ENCODE measurements around the gene ABCD2. TPM values are rescaled to one million over a fixed set of nuclear protein-coding genes. Genes with fewer than 3 reads are reported as not detected.

Gene ABCD2
- total and polyA plus RNA-seq, 7 experiments from 2014 or later = 7.1 to 32.9 (median 10.7) TPM

- no peak overlapping the region for H3K4me3 ChIP-seq (ENCODE audit: low read length)
- ChIA-PET CTCF (no interaction called here), POLR2A (interaction anchor here (0.6 to 1.8 kb wide), 4 partner anchors 8 to 73 kb away, joined by 3 to 12 read pairs (median 4); partner anchors contain the start of gene ABCD2)
- H3K4me1 ChIP-seq (ENCODE audit: control insufficient read depth in 2 of 2, insufficient read depth in 2 of 2, low read length in 2 of 2) = peaks cover 7 to 9% of the 10 kb centered on the region in 2 donors
- H3K27me3 Mint-ChIP-seq = no peaks in the 10 kb centered on the region
- no peaks in the 10 kb centered on the region for H3K9me3 Mint-ChIP-seq
- DNase-seq = no peak
- no peak for ATAC-seq
- no peak overlapping the region for H3K27ac ChIP-seq (ENCODE audit: low read depth, low read length)
- H3K36me3 Mint-ChIP-seq = peaks cover 5 to 59% (median 35%) of the 10 kb centered on the region in 5 donors
- peak overlapping the region in 6 of 9 donors; percentile 7 to 72 (median 21) for H3K27ac Mint-ChIP-seq
- H3K36me3 ChIP-seq (ENCODE audit: control insufficient read depth in 2 of 3, insufficient read depth in 3 of 3, low read length in 3 of 3) = peaks cover 0 to 12% (median 2%) of the 10 kb centered on the region in 3 experiments
- peaks cover 16 to 77% (median 58%) of the 10 kb centered on the region in 7 donors for H3K4me1 Mint-ChIP-seq
- intact Hi-C loops (cut with micrococcal nuclease) = loop anchor here (1.0 to 10.0 kb wide), 3 partner anchors 7 to 707 kb away; partner anchors contain the start of genes CPNE8 (in 2 of the 2) and ABCD2 (in 1 of the 2)
- peak overlapping the region in 5 of 10 donors; percentile 3 to 70 (median 10) for H3K4me3 Mint-ChIP-seq
- no peaks in the 10 kb centered on the region for H3K9me3 ChIP-seq (ENCODE audit: control insufficient read depth in 2 of 3, low read length in 3 of 3)
- no peaks in the 10 kb centered on the region for H3K27me3 ChIP-seq (ENCODE audit: control insufficient read depth in 2 of 2, insufficient read depth in 2 of 2, low read length in 2 of 2)
Observed at GRCh38 chr12:39611818-39612217, 7.8 kb downstream of the ABCD2 start.

GRCh38 chr12:39610436-39611025 lies 9.1 kb downstream of the ABCD2 start:
- Histone ChIP-seq H3K27me3 (ENCODE audit: control insufficient read depth in 2 of 2, insufficient read depth in 2 of 2, low read length in 2 of 2) (no peaks in the 10 kb centered on the region), H3K4me3 (ENCODE audit: low read length) (no peak overlapping the region), H3K36me3 (ENCODE audit: control insufficient read depth in 2 of 3, insufficient read depth in 3 of 3, low read length in 3 of 3) (peaks cover 0 to 16% (median 5%) of the 10 kb centered on the region in 3 experiments), H3K27ac (ENCODE audit: low read depth, low read length) (no peak overlapping the region), H3K9me3 (ENCODE audit: control insufficient read depth in 2 of 3, low read length in 3 of 3) (no peaks in the 10 kb centered on the region), H3K4me1 (ENCODE audit: control insufficient read depth in 2 of 2, insufficient read depth in 2 of 2, low read length in 2 of 2) (peaks cover 7 to 9% of the 10 kb centered on the region in 2 donors)
- Mint-ChIP-seq H3K4me1 (peaks cover 16 to 77% (median 68%) of the 10 kb centered on the region in 7 donors), H3K27ac (peak overlapping the region in 7 of 9 donors; percentile 0 to 70 (median 33)), H3K9me3 (no peaks in the 10 kb centered on the region), H3K27me3 (no peaks in the 10 kb centered on the region), H3K4me3 (peak overlapping the region in 1 of 10 donors; percentile 11), H3K36me3 (peaks cover 13 to 62% (median 43%) of the 10 kb centered on the region in 5 donors)
- ChIA-PET POLR2A (interaction anchor here (0.6 to 1.8 kb wide), 3 partner anchors 9 to 59 kb away, joined by 3 to 12 read pairs (median 4); partner anchors contain the start of gene ABCD2), CTCF (interaction anchor here (0.9 kb wide), 1 partner anchor 13 kb away, joined by 4 read pairs; no protein-coding TSS in a partner anchor)
- ATAC-seq (no peak), DNase-seq (no peak)
- intact Hi-C loops (cut with micrococcal nuclease) = loop anchor here (1.0 to 10.0 kb wide), 4 partner anchors 8 to 706 kb away; partner anchors contain the start of genes CPNE8 (in 2 of the 2) and ABCD2 (in 1 of the 2)

DNA sequence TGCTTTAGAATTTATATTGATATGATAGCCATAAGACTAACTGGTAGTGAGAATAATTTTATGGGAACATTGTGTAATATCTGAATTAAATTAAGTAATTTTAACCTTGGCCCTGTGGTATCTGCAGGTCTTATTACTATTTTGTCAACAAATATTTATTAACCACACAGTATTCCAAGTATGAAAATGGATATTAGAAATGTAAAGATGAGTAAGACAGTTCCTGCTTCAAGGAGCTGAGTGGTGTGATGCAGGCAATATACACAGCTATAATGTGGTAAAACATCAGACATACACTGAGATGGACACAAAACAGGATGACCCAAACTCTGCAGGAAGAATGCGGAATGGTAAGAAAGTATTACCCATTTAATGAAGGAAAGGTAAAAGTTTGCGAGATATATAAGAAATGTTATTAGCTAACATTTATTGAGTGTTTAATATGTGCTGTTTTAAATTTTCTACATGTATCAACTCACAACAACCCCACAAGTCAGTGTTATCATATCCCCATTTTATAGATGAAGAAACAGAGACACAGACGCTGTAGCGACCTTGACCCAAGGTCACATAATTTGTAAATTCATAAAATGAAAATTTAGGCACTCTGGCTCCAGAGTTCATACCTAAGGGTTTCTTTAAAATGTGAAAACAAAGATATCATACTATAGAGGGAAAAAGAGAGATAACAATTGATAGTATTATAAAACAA lies 12.7 kb downstream of the ABCD2 start:
- Mint-ChIP-seq H3K27me3 (no peaks in the 10 kb centered on the region), H3K4me1 (peaks cover 11 to 62% (median 46%) of the 10 kb centered on the region in 7 donors), H3K9me3 (no peaks in the 10 kb centered on the region), H3K36me3 (peaks cover 13 to 49% (median 40%) of the 10 kb centered on the region in 5 donors), H3K4me3 (no peak overlapping the region), H3K27ac (peak overlapping the region in 3 of 9 donors; percentile 27 to 66 (median 42))
- intact Hi-C loops (cut with micrococcal nuclease) = no loop called here
- H3K9me3 ChIP-seq (ENCODE audit: control insufficient read depth in 2 of 3, low read length in 3 of 3) = no peaks in the 10 kb centered on the region
- H3K27me3 ChIP-seq (ENCODE audit: control insufficient read depth in 2 of 2, insufficient read depth in 2 of 2, low read length in 2 of 2) = no peaks in the 10 kb centered on the region
- CTCF ChIA-PET = interaction anchor here (0.7 kb wide), 1 partner anchor 13 kb away, joined by 3 read pairs; the partner anchor contains the start of gene ABCD2
- H3K27ac ChIP-seq (ENCODE audit: low read depth, low read length) = no peak overlapping the region
- ATAC-seq = no peak
- no peak overlapping the region for H3K4me3 ChIP-seq (ENCODE audit: low read length)
- H3K36me3 ChIP-seq (ENCODE audit: control insufficient read depth in 2 of 3, insufficient read depth in 3 of 3, low read length in 3 of 3) = peaks cover 0 to 31% (median 22%) of the 10 kb centered on the region in 3 experiments
- no peak for DNase-seq
- H3K4me1 ChIP-seq (ENCODE audit: control insufficient read depth in 2 of 2, insufficient read depth in 2 of 2, low read length in 2 of 2) = peaks cover 2 to 5% of the 10 kb centered on the region in 2 donors
- POLR2A ChIA-PET = interaction anchor here (0.6 to 2.8 kb wide), 2 partner anchors 11 to 13 kb away, joined by 4 to 20 read pairs; partner anchors contain the start of gene ABCD2

GRCh38 chr12:39605996-39606395 lies 13.6 kb downstream of the ABCD2 start:
- H3K36me3 Mint-ChIP-seq = peaks cover 13 to 43% (median 35%) of the 10 kb centered on the region in 5 donors
- H3K4me3 ChIP-seq (ENCODE audit: low read length) = no peak overlapping the region
- H3K27ac ChIP-seq (ENCODE audit: low read depth, low read length) = no peak overlapping the region
- H3K4me1 ChIP-seq (ENCODE audit: control insufficient read depth in 2 of 2, insufficient read depth in 2 of 2, low read length in 2 of 2) = peaks cover 0 to 5% of the 10 kb centered on the region in 2 donors
- peak overlapping the region in 1 of 10 donors; percentile 20 for H3K4me3 Mint-ChIP-seq
- DNase-seq (no peak), ATAC-seq (no peak)
- H3K4me1 Mint-ChIP-seq = peaks cover 5 to 59% (median 39%) of the 10 kb centered on the region in 7 donors
- peaks cover 0 to 31% (median 22%) of the 10 kb centered on the region in 3 experiments for H3K36me3 ChIP-seq (ENCODE audit: control insufficient read depth in 2 of 3, insufficient read depth in 3 of 3, low read length in 3 of 3)
- peak overlapping the region in 8 of 9 donors; percentile 5 to 73 (median 46) for H3K27ac Mint-ChIP-seq
- intact Hi-C loops (cut with micrococcal nuclease) = loop anchor here (1.0 to 2.0 kb wide), 4 partner anchors 8 to 19 kb away; partner anchors contain the start of gene ABCD2 (in 2 of the 2)
- no peaks in the 10 kb centered on the region for H3K9me3 Mint-ChIP-seq
- CTCF ChIA-PET = interaction anchor here (1.3 kb wide), 1 partner anchor 13 kb away, joined by 6 read pairs; the partner anchor contains the start of gene ABCD2
- no peaks in the 10 kb centered on the region for H3K9me3 ChIP-seq (ENCODE audit: control insufficient read depth in 2 of 3, low read length in 3 of 3)
- H3K27me3 Mint-ChIP-seq = no peaks in the 10 kb centered on the region
- H3K27me3 ChIP-seq (ENCODE audit: control insufficient read depth in 2 of 2, insufficient read depth in 2 of 2, low read length in 2 of 2) = no peaks in the 10 kb centered on the region
- POLR2A ChIA-PET = interaction anchor here (2.8 kb wide), 1 partner anchor 14 kb away, joined by 20 read pairs; the partner anchor contains the start of gene ABCD2

- H3K4me1 Mint-ChIP-seq = peaks cover 3 to 54% (median 34%) of the 10 kb centered on the region in 7 donors
- POLR2A ChIA-PET = interaction anchor here (0.6 to 2.8 kb wide), 5 partner anchors 9 to 46 kb away, joined by 3 to 20 read pairs (median 3); partner anchors contain the start of gene ABCD2
- peak overlapping the region in 4 of 9 donors; percentile 7 to 73 (median 40) for H3K27ac Mint-ChIP-seq
- H3K4me3 Mint-ChIP-seq = no peak overlapping the region
- intact Hi-C loops (cut with micrococcal nuclease) = loop anchor here (1.0 to 2.0 kb wide), 4 partner anchors 9 to 19 kb away; partner anchors contain the start of gene ABCD2 (in 2 of the 2)
- CTCF ChIA-PET = interaction anchor here (0.8 to 1.6 kb wide), 5 partner anchors 11 to 86 kb away, joined by 3 to 7 read pairs (median 6); partner anchors contain the start of gene ABCD2
- Histone ChIP-seq H3K27ac (ENCODE audit: low read depth, low read length) (no peak overlapping the region), H3K9me3 (ENCODE audit: control insufficient read depth in 2 of 3, low read length in 3 of 3) (no peaks in the 10 kb centered on the region), H3K36me3 (ENCODE audit: control insufficient read depth in 2 of 3, insufficient read depth in 3 of 3, low read length in 3 of 3) (peaks cover 0 to 31% (median 22%) of the 10 kb centered on the region in 3 experiments), H3K4me3 (ENCODE audit: low read length) (no peak overlapping the region), H3K4me1 (ENCODE audit: control insufficient read depth in 2 of 2, insufficient read depth in 2 of 2, low read length in 2 of 2) (peaks cover 0 to 5% of the 10 kb centered on the region in 2 donors), H3K27me3 (ENCODE audit: control insufficient read depth in 2 of 2, insufficient read depth in 2 of 2, low read length in 2 of 2) (no peaks in the 10 kb centered on the region)
- H3K27me3 Mint-ChIP-seq = no peaks in the 10 kb centered on the region
- H3K36me3 Mint-ChIP-seq = peaks cover 13 to 38% (median 36%) of the 10 kb centered on the region in 5 donors
- no peaks in the 10 kb centered on the region for H3K9me3 Mint-ChIP-seq
- DNase-seq (no peak), ATAC-seq (no peak)
Observed at GRCh38 chr12:39605501-39605900, 14.1 kb downstream of the ABCD2 start.

- DNase-seq (no peak), ATAC-seq (no peak)
- H3K4me1 ChIP-seq (ENCODE audit: control insufficient read depth in 2 of 2, insufficient read depth in 2 of 2, low read length in 2 of 2) = no peaks in the 10 kb centered on the region
- no peaks in the 10 kb centered on the region for H3K27me3 ChIP-seq (ENCODE audit: control insufficient read depth in 2 of 2, insufficient read depth in 2 of 2, low read length in 2 of 2)
- H3K36me3 Mint-ChIP-seq = peaks cover 9 to 40% (median 26%) of the 10 kb centered on the region in 5 donors
- ChIA-PET CTCF (interaction anchor here (1.4 kb wide), 1 partner anchor 17 kb away, joined by 3 read pairs; the partner anchor contains the start of gene ABCD2), POLR2A (interaction anchor here (1.0 kb wide), 1 partner anchor 17 kb away, joined by 3 read pairs; the partner anchor contains the start of gene ABCD2)
- H3K4me3 Mint-ChIP-seq = no peak overlapping the region
- H3K9me3 Mint-ChIP-seq = no peaks in the 10 kb centered on the region
- no peaks in the 10 kb centered on the region for H3K9me3 ChIP-seq (ENCODE audit: control insufficient read depth in 2 of 3, low read length in 3 of 3)
- no peak overlapping the region for H3K27ac ChIP-seq (ENCODE audit: low read depth, low read length)
- H3K36me3 ChIP-seq (ENCODE audit: control insufficient read depth in 2 of 3, insufficient read depth in 3 of 3, low read length in 3 of 3) = peaks cover 0 to 42% (median 29%) of the 10 kb centered on the region in 3 experiments
- no peak overlapping the region for H3K4me3 ChIP-seq (ENCODE audit: low read length)
- H3K4me1 Mint-ChIP-seq = peaks cover 3 to 39% (median 17%) of the 10 kb centered on the region in 7 donors
- H3K27ac Mint-ChIP-seq = peak overlapping the region in 1 of 9 donors; percentile 59
- intact Hi-C loops (cut with micrococcal nuclease) = no loop called here
- no peaks in the 10 kb centered on the region for H3K27me3 Mint-ChIP-seq
Observed at GRCh38 chr12:39603065-39603464, 16.5 kb downstream of the ABCD2 start.

Data from naive thymus-derived CD4-positive, alpha-beta T cell (primary cell).